H9 (cell line): ENCODE results near the gene TMEM117. TPM values are rescaled to one million over a fixed set of nuclear protein-coding genes. Genes with fewer than 3 reads are reported as not detected.

Experiments used
- DNase-seq: peaks from one replicate; pipeline ENCODE4 v3.0.0-alpha.2; 2017
- H2AFZ ChIP-seq: one replicate; pipeline ENCODE4 v1.6.1; 2013; ENCODE audit warnings: mild to moderate bottlenecking, low read length, control low read depth, moderate library complexity
- H2AK5ac ChIP-seq: 2 replicates; pipeline ENCODE4 v1.6.1; 2013; ENCODE audit warnings: low read length, control low read depth, mixed read lengths; ENCODE audit not compliant: insufficient read length
- H2BK120ac ChIP-seq: one replicate; pipeline ENCODE4 v1.6.1; 2013; ENCODE audit warnings: low read depth, mild to moderate bottlenecking, low read length, control low read depth, inconsistent platforms; ENCODE audit not compliant: poor library complexity, severe bottlenecking
- H2BK12ac ChIP-seq: 2 replicates; pipeline ENCODE4 v1.6.1; 2013; ENCODE audit warnings: low read length, control low read depth, mixed read lengths, low read depth; ENCODE audit not compliant: insufficient read length
- H2BK15ac ChIP-seq: 2 replicates; pipeline ENCODE4 v1.6.1; 2013; ENCODE audit warnings: low read depth, low read length, control low read depth
- H2BK20ac ChIP-seq: one replicate; pipeline ENCODE4 v1.6.1; 2013; ENCODE audit warnings: low read depth, mild to moderate bottlenecking, low read length, control low read depth, inconsistent platforms; ENCODE audit not compliant: poor library complexity, severe bottlenecking
- H2BK5ac ChIP-seq: 2 replicates; pipeline ENCODE4 v1.6.1; 2013; ENCODE audit warnings: low read length, control low read depth, mixed read lengths; ENCODE audit not compliant: insufficient read length
- H3K14ac ChIP-seq: 2 replicates; pipeline ENCODE4 v1.6.1; 2013; ENCODE audit warnings: low read length, control low read depth; ENCODE audit not compliant: insufficient read depth
- H3K18ac ChIP-seq: 2 replicates; pipeline ENCODE4 v1.6.1; 2013; ENCODE audit warnings: low read depth, mild to moderate bottlenecking, mixed read lengths, low read length, control low read depth; ENCODE audit not compliant: insufficient read length
- H3K23ac ChIP-seq: 2 replicates; pipeline ENCODE4 v1.6.1; 2013; ENCODE audit warnings: low read length, control low read depth, mixed read lengths, low read depth; ENCODE audit not compliant: insufficient read length
- H3K23me2 ChIP-seq: 2 replicates; pipeline ENCODE4 v1.6.1; 2013; ENCODE audit warnings: low read depth, mild to moderate bottlenecking, mixed read lengths, low read length, control low read depth; ENCODE audit not compliant: insufficient read length, poor library complexity, severe bottlenecking
- H3K27ac ChIP-seq: 2 replicates; pipeline ENCODE4 v1.5.1; 2013; ENCODE audit warnings: low read length, control low read depth, mixed read lengths, low read depth; ENCODE audit not compliant: insufficient read length
- H3K27me3 ChIP-seq: 2 replicates; pipeline ENCODE4 v1.6.1; 2013; ENCODE audit warnings: low read length, control low read depth, inconsistent platforms; ENCODE audit not compliant: insufficient read depth
- H3K4ac ChIP-seq: 2 replicates; pipeline ENCODE4 v1.6.1; 2013; ENCODE audit warnings: low read depth, mild to moderate bottlenecking, control low read depth, inconsistent platforms, low read length, moderate library complexity
- H3K4me1 ChIP-seq: 2 replicates; pipeline ENCODE4 v1.6.1; 2013; ENCODE audit warnings: low read length, control low read depth, inconsistent platforms; ENCODE audit not compliant: insufficient read depth
- H3K4me2 ChIP-seq: 2 replicates; pipeline ENCODE4 v1.6.1; 2013; ENCODE audit warnings: low read length, control low read depth, mixed read lengths; ENCODE audit not compliant: insufficient read length, insufficient read depth
- H3K56ac ChIP-seq: 2 replicates; pipeline ENCODE4 v1.6.1; 2013; ENCODE audit warnings: low read depth, mild to moderate bottlenecking, mixed read lengths, low read length, control low read depth; ENCODE audit not compliant: insufficient read length
- H3K79me1 ChIP-seq: 2 replicates; pipeline ENCODE4 v1.6.1; 2013; ENCODE audit warnings: low read depth, mild to moderate bottlenecking, moderate library complexity, low read length, control low read depth, inconsistent platforms; ENCODE audit not compliant: insufficient read depth, poor library complexity, severe bottlenecking
- H3K79me2 ChIP-seq: 2 replicates; pipeline ENCODE4 v1.6.1; 2013; ENCODE audit warnings: low read length, control low read depth, inconsistent platforms; ENCODE audit not compliant: insufficient read depth
- H3K9ac ChIP-seq: 2 replicates; pipeline ENCODE4 v1.6.1; 2013; ENCODE audit warnings: low read length, control low read depth, mixed read lengths; ENCODE audit not compliant: insufficient read length; ENCODE audit errors: extremely low read depth
- H3K9me3 ChIP-seq: one replicate; pipeline ENCODE4 v1.6.1; 2013; ENCODE audit warnings: low read depth, low read length, inconsistent platforms; ENCODE audit not compliant: control insufficient read depth
- H3T11ph ChIP-seq: one replicate; pipeline ENCODE4 v1.6.1; 2013; ENCODE audit warnings: mild to moderate bottlenecking, low read length, control low read depth, inconsistent platforms
- H4K20me1 ChIP-seq: one replicate; pipeline ENCODE4 v1.6.1; 2013; ENCODE audit not compliant: control insufficient read depth, insufficient read length, insufficient read depth
- H4K5ac ChIP-seq: 2 replicates; pipeline ENCODE4 v1.6.1; 2013; ENCODE audit warnings: low read depth, mild to moderate bottlenecking, mixed read lengths, low read length, control low read depth; ENCODE audit not compliant: insufficient read length
- H4K8ac ChIP-seq: replicated peaks from 2 replicates; pipeline ENCODE4 v1.6.1; 2013; ENCODE audit warnings: low read length, control low read depth, mixed read lengths, low read depth; ENCODE audit not compliant: insufficient read length
- H4K91ac ChIP-seq: 2 replicates; pipeline ENCODE4 v1.6.1; 2013; ENCODE audit warnings: low read depth, mild to moderate bottlenecking, moderate library complexity, mixed read lengths, low read length, control low read depth; ENCODE audit not compliant: insufficient read length
- H3K27ac Mint-ChIP-seq, 3 experiments: 2 replicates in 2 of 3; 3 replicates in 1 of 3; pipeline ENCODE4 v1.8.0; 2020 to 2021; ENCODE audit warnings: mixed read lengths in 3 of 3, mild to moderate bottlenecking in 1 of 3, moderate library complexity in 1 of 3
- H3K27me3 Mint-ChIP-seq: 2 replicates; pipeline ENCODE4 v1.8.0; 2021; ENCODE audit warnings: low read depth, mild to moderate bottlenecking, moderate library complexity, mixed read lengths
- H3K36me3 Mint-ChIP-seq, 3 experiments: 2 replicates in 2 of 3; 3 replicates in 1 of 3; pipeline ENCODE4 v1.8.0; 2020 to 2021; ENCODE audit warnings: low read depth in 3 of 3, mixed read lengths in 3 of 3; ENCODE audit not compliant: insufficient read depth in 1 of 3
- H3K4me1 Mint-ChIP-seq, 2 experiments: 2 replicates each; pipeline ENCODE4 v1.8.0; 2020; ENCODE audit warnings: mixed read lengths in 2 of 2
- H3K4me3 Mint-ChIP-seq, 2 experiments: 2 replicates in 1 of 2; 3 replicates in 1 of 2; pipeline ENCODE4 v1.8.0; 2020 to 2021; ENCODE audit warnings: mild to moderate bottlenecking in 2 of 2, mixed read lengths in 2 of 2, moderate library complexity in 1 of 2
- H3K9me3 Mint-ChIP-seq, 2 experiments: 2 replicates in 1 of 2; 3 replicates in 1 of 2; pipeline ENCODE4 v1.8.0; 2020; ENCODE audit warnings: mild to moderate bottlenecking in 2 of 2, mixed read lengths in 2 of 2, moderate library complexity in 1 of 2
- CTCF ChIP-seq: fragments of 200-600 bp; sonication (generic); conservative IDR thresholded peaks from 3 replicates; pipeline ENCODE4 v1.8.0; 2021; ENCODE audit warnings: antibody characterized with exemption, mild to moderate bottlenecking
- WGBS: extraction: QIAGEN DNeasy Blood & Tissue Kit; methylation state at CpG from one replicate; pipeline ENCODE4 v1.1.7; 2013; ENCODE audit warnings: missing lambda C conversion rate, low lambda C conversion rate, mixed read lengths; ENCODE audit not compliant: insufficient read length; ENCODE audit errors: extremely low coverage; 5-methylcytosine and 5-hydroxymethylcytosine counted together
- total RNA-seq: library from RNA; stranded (reverse); gene quantifications from 2 replicates; pipeline ENCODE4 v1.2.1, GENCODE V29; 2021

The TMEM117 gene
- total RNA-seq, 1 experiment from 2014 or later: 1.7 TPM

- no peak overlapping the region for H2BK12ac ChIP-seq
- H3K23me2 ChIP-seq: no peaks in the 10 kb centered on the region
- no peak overlapping the region for H3T11ph ChIP-seq
- no peak for DNase-seq
- H4K5ac ChIP-seq: no peak overlapping the region
- no peaks in the 10 kb centered on the region for H3K79me2 ChIP-seq
- no peak for TF ChIP-seq CTCF
- H4K8ac ChIP-seq: no peak overlapping the region
- H2BK120ac ChIP-seq: no peak overlapping the region
- H3K79me1 ChIP-seq: no peaks in the 10 kb centered on the region
- H3K18ac ChIP-seq: no peak overlapping the region
- H2AK5ac ChIP-seq: no peak overlapping the region
- 0 out of 7 replicates have a peak, but pooled peaks cover 0 to 3% (median 0%) of the 10 kb centered on the region in 3 experiments for H3K36me3 Mint-ChIP-seq
- no peaks in the 10 kb centered on the region for H3K4me1 Mint-ChIP-seq
- H3K4me1 ChIP-seq: no peaks in the 10 kb centered on the region
- no peaks in the 10 kb centered on the region for H3K27me3 ChIP-seq
- H3K23ac ChIP-seq: no peak overlapping the region
- H3K14ac ChIP-seq: no peak overlapping the region
- H2AFZ ChIP-seq: no peak overlapping the region
- H4K20me1 ChIP-seq: no peaks in the 10 kb centered on the region
- no peak overlapping the region for H3K9ac ChIP-seq
- H2BK20ac ChIP-seq: no peak overlapping the region
- H2BK5ac ChIP-seq: no peak overlapping the region
- H3K9me3 ChIP-seq: no peaks in the 10 kb centered on the region
- H3K56ac ChIP-seq: no peak overlapping the region
- no peak overlapping the region for H3K4me2 ChIP-seq
- no peak overlapping the region for H2BK15ac ChIP-seq
- H3K4me3 Mint-ChIP-seq: no peak overlapping the region
- peaks cover 3 to 6% of the 10 kb centered on the region in 2 experiments; a peak in 3 of 5 replicates for H3K9me3 Mint-ChIP-seq
- H3K27me3 Mint-ChIP-seq: no peaks in the 10 kb centered on the region; the same call in 1 of the 2 replicates
- WGBS: no CpG with 5 or more reads among the region's 5 CpGs
- H3K27ac ChIP-seq: no peak overlapping the region
- H4K91ac ChIP-seq: no peak overlapping the region
- H3K27ac Mint-ChIP-seq: no peak overlapping the region
- H3K4ac ChIP-seq: no peak overlapping the region
These were observed 498.5 kb downstream of the TMEM117 start for GRCh38 chr12:44334347-44334746.
